Mononuclear cell (primary cell): Measurements from ENCODE around the gene ARID2. TPM values are rescaled to one million over a fixed set of nuclear protein-coding genes. Genes with fewer than 3 reads are reported as not detected.
A peak's percentile ranks its signal among the peaks of the same experiment; 100 is the strongest.

Source experiments
- H3K27me3 ChIP-seq: 2 replicates; pipeline ENCODE4 v1.6.0; 2011; ENCODE audit warnings: low read length, control low read depth; ENCODE audit not compliant: insufficient read depth
- H3K4me1 ChIP-seq: 2 replicates; pipeline ENCODE4 v1.5.1; 2011; ENCODE audit warnings: mild to moderate bottlenecking, low read length, control low read depth; ENCODE audit not compliant: insufficient read depth
- H3K4me3 ChIP-seq: 2 replicates; pipeline ENCODE4 v1.5.1; 2011; ENCODE audit warnings: mild to moderate bottlenecking, low read length, moderate library complexity
- H3K9me3 ChIP-seq: 2 replicates; pipeline ENCODE4 v1.5.1; 2011; ENCODE audit warnings: low read depth, mild to moderate bottlenecking, control low read depth, low read length
- total RNA-seq: library from RNA; depleted of rRNA; stranded (reverse); fragments of >200 nt; gene quantifications from one replicate; pipeline ENCODE4 v1.2.3, GENCODE V29; 2012

Gene ARID2
- total RNA-seq, 1 donor, result 72.6 TPM

- Histone ChIP-seq H3K4me1 (peaks cover 25% of the 10 kb centered on the region), H3K9me3 (no peaks in the 10 kb centered on the region), H3K4me3 (peak overlapping the region; percentile 99), H3K27me3 (no peaks in the 10 kb centered on the region)
Observed at GRCh38 chr12:45730348-45731189, 1.1 kb downstream of the ARID2 start.

- H3K4me3 ChIP-seq, result peak overlapping the region; percentile 99
- H3K9me3 ChIP-seq, result no peaks in the 10 kb centered on the region
- H3K27me3 ChIP-seq, result no peaks in the 10 kb centered on the region
- peaks cover 26% of the 10 kb centered on the region for H3K4me1 ChIP-seq
Observed at GRCh38 chr12:45731190-45731775, 1.8 kb downstream of the ARID2 start.

GRCh38 chr12:45732250-45732649, 2.7 kb downstream of the ARID2 start:
- Histone ChIP-seq H3K27me3 (no peaks in the 10 kb centered on the region), H3K9me3 (peaks cover 4% of the 10 kb centered on the region), H3K4me1 (peaks cover 26% of the 10 kb centered on the region), H3K4me3 (no peak overlapping the region)

GRCh38 chr12:45732936-45733335, 3.4 kb downstream of the ARID2 start:
- peaks cover 23% of the 10 kb centered on the region for H3K4me1 ChIP-seq

GRCh38 chr12:45737638-45738037, 8.1 kb downstream of the ARID2 start:
- H3K27me3 ChIP-seq, result no peaks in the 10 kb centered on the region
- H3K4me1 ChIP-seq, result peaks cover 15% of the 10 kb centered on the region
- H3K4me3 ChIP-seq, result no peak overlapping the region
- H3K9me3 ChIP-seq, result peaks cover 14% of the 10 kb centered on the region

More at GRCh38 chr12:45732936-45733335, 3.4 kb downstream of the ARID2 start:
- H3K9me3 ChIP-seq, result peaks cover 8% of the 10 kb centered on the region
- no peak overlapping the region for H3K4me3 ChIP-seq
- no peaks in the 10 kb centered on the region for H3K27me3 ChIP-seq

- H3K27me3 ChIP-seq, result no peaks in the 10 kb centered on the region
- no peak overlapping the region for H3K4me3 ChIP-seq
- peaks cover 8% of the 10 kb centered on the region for H3K4me1 ChIP-seq
- H3K9me3 ChIP-seq, result peaks cover 7% of the 10 kb centered on the region
Observed at GRCh38 chr12:45742590-45742989, 13.1 kb downstream of the ARID2 start.

GRCh38 chr12:45743247-45743646, 13.7 kb downstream of the ARID2 start:
- no peak overlapping the region for H3K4me3 ChIP-seq
- peaks cover 8% of the 10 kb centered on the region for H3K4me1 ChIP-seq
- H3K9me3 ChIP-seq, result peaks cover 7% of the 10 kb centered on the region
- H3K27me3 ChIP-seq, result no peaks in the 10 kb centered on the region

- Histone ChIP-seq H3K27me3 (no peaks in the 10 kb centered on the region), H3K4me3 (no peak overlapping the region), H3K4me1 (peaks cover 8% of the 10 kb centered on the region), H3K9me3 (peaks cover 7% of the 10 kb centered on the region)
Observed at GRCh38 chr12:45745861-45746277, 16.4 kb downstream of the ARID2 start.

GRCh38 chr12:45756666-45757065, 27.2 kb downstream of the ARID2 start:
- Histone ChIP-seq H3K27me3 (no peaks in the 10 kb centered on the region), H3K4me1 (no peaks in the 10 kb centered on the region), H3K9me3 (no peaks in the 10 kb centered on the region), H3K4me3 (no peak overlapping the region)

- Histone ChIP-seq H3K4me3 (no peak overlapping the region), H3K27me3 (no peaks in the 10 kb centered on the region), H3K9me3 (no peaks in the 10 kb centered on the region), H3K4me1 (no peaks in the 10 kb centered on the region)
Observed at GRCh38 chr12:45757172-45757571, 27.7 kb downstream of the ARID2 start.

GRCh38 chr12:45760333-45760732, 30.8 kb downstream of the ARID2 start:
- H3K4me1 ChIP-seq, result no peaks in the 10 kb centered on the region
- H3K27me3 ChIP-seq, result no peaks in the 10 kb centered on the region
- H3K9me3 ChIP-seq, result no peaks in the 10 kb centered on the region
- H3K4me3 ChIP-seq, result no peak overlapping the region

- H3K27me3 ChIP-seq, result no peaks in the 10 kb centered on the region
- no peaks in the 10 kb centered on the region for H3K9me3 ChIP-seq
- H3K4me3 ChIP-seq, result no peak overlapping the region
- H3K4me1 ChIP-seq, result no peaks in the 10 kb centered on the region
Observed at GRCh38 chr12:45762185-45763110, 32.9 kb downstream of the ARID2 start.

- Histone ChIP-seq H3K4me3 (no peak overlapping the region), H3K4me1 (no peaks in the 10 kb centered on the region), H3K27me3 (no peaks in the 10 kb centered on the region), H3K9me3 (no peaks in the 10 kb centered on the region)
Observed at GRCh38 chr12:45763381-45763780, 33.9 kb downstream of the ARID2 start.

GRCh38 chr12:45768194-45768593, 38.7 kb downstream of the ARID2 start:
- Histone ChIP-seq H3K4me1 (no peaks in the 10 kb centered on the region), H3K4me3 (no peak overlapping the region), H3K9me3 (no peaks in the 10 kb centered on the region), H3K27me3 (no peaks in the 10 kb centered on the region)

GRCh38 chr12:45773747-45774146, 44.2 kb downstream of the ARID2 start:
- H3K4me1 ChIP-seq, result peaks cover 5% of the 10 kb centered on the region
- H3K27me3 ChIP-seq, result no peaks in the 10 kb centered on the region
- no peak overlapping the region for H3K4me3 ChIP-seq
- no peaks in the 10 kb centered on the region for H3K9me3 ChIP-seq
